NT2/D1 (cell line): ENCODE results near the gene RORB.

Experiments used
- DNase-seq: peaks from one replicate; pipeline ENCODE4 v3.0.0-alpha.2; 2011; ENCODE audit warnings: low read depth, low spot score
- H3K27me3 ChIP-seq: 2 replicates; pipeline ENCODE4 v1.6.0; 2011; ENCODE audit warnings: mild to moderate bottlenecking; ENCODE audit not compliant: insufficient read length, insufficient read depth
- H3K36me3 ChIP-seq: 2 replicates; pipeline ENCODE4 v1.6.1; 2011; ENCODE audit warnings: mild to moderate bottlenecking, low read length, mixed read lengths; ENCODE audit not compliant: insufficient read depth, insufficient read length
- H3K4me1 ChIP-seq: 2 replicates; pipeline ENCODE4 v1.5.1; 2011; ENCODE audit not compliant: insufficient read depth, insufficient read length
- H3K4me3 ChIP-seq: 2 replicates; pipeline ENCODE4 v1.5.1; 2011; ENCODE audit warnings: low read depth; ENCODE audit not compliant: insufficient read length
- H3K9ac ChIP-seq: 2 replicates; pipeline ENCODE4 v1.6.0; 2011; ENCODE audit warnings: low read depth; ENCODE audit not compliant: insufficient read length
- H3K9me3 ChIP-seq: 2 replicates; pipeline ENCODE4 v1.5.1; 2011; ENCODE audit warnings: mild to moderate bottlenecking, low read length; ENCODE audit not compliant: insufficient read depth
- SUZ12 ChIP-seq: IDR thresholded peaks from 2 replicates; pipeline ENCODE4 v1.6.1; 2011; ENCODE audit not compliant: insufficient read length, insufficient read depth; ENCODE audit errors: extremely low read depth
- YY1 ChIP-seq: IDR thresholded peaks from 2 replicates; pipeline ENCODE4 v1.6.1; 2011; ENCODE audit not compliant: insufficient read length, insufficient read depth
- ZNF274 ChIP-seq: IDR thresholded peaks from 2 replicates; pipeline ENCODE4 v1.6.1; 2011; ENCODE audit warnings: mild to moderate bottlenecking, low read depth, low read length

RORB gene

GRCh38 chr9:74736646-74737045 lies 239.5 kb downstream of the RORB start:
- H3K4me1 ChIP-seq: no peaks in the 10 kb centered on the region
- TF ChIP-seq SUZ12: no peak
- no peak for TF ChIP-seq YY1
- no peak for TF ChIP-seq ZNF274
- H3K4me3 ChIP-seq: no peak overlapping the region
- DNase-seq: no peak
- no peak overlapping the region for H3K9ac ChIP-seq
- H3K9me3 ChIP-seq: no peaks in the 10 kb centered on the region
- no peaks in the 10 kb centered on the region for H3K27me3 ChIP-seq
- H3K36me3 ChIP-seq: no peaks in the 10 kb centered on the region

- Histone ChIP-seq H3K4me3 (no peak overlapping the region), H3K9ac (no peak overlapping the region), H3K9me3 (no peaks in the 10 kb centered on the region), H3K4me1 (no peaks in the 10 kb centered on the region), H3K27me3 (no peaks in the 10 kb centered on the region), H3K36me3 (no peaks in the 10 kb centered on the region)
- DNase-seq: no peak
- TF ChIP-seq SUZ12 (no peak), YY1 (no peak), ZNF274 (no peak)
Measured at GRCh38 chr9:74742191-74742790, 245.2 kb downstream of the RORB start.
